RPMI7951 (cell line): Measurements from ENCODE around the gene PRKAR1B. TPM values are rescaled to one million over a fixed set of nuclear protein-coding genes. Genes with fewer than 3 reads are reported as not detected.

Experiments
- DNase-seq: peaks from one replicate; pipeline ENCODE4 v3.0.0-alpha.2; 2012; ENCODE audit warnings: low read depth
- total RNA-seq: library from RNA; depleted of rRNA; stranded (reverse); fragments of >200 nt; shearing (Covaris generic); gene quantifications from 2 replicates; pipeline ENCODE4 v1.2.3, GENCODE V29; 2014

The PRKAR1B gene
- total RNA-seq, 1 experiment from 2014 or later = 5.0 TPM

DNA sequence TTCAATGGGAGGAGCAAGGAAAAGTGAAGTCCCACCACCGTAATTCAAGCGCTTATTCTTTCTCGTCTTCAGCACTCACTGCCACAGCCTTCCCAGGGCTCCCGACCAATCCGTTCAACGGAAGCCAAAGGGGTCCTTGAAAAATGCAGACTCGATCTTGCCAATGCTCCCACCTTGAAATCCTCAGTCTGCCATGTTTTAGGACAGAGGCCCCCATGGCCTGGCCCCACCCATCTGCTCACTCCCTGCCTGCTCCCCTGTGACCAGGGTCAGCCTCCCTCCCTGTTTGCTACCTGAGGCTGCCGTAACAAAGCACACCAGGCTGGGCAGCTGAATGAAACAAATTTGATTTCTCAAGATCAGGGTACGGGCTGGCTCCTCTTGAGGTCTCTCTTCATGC, 3.5 kb downstream of the PRKAR1B start:
- no peak for DNase-seq

DNA sequence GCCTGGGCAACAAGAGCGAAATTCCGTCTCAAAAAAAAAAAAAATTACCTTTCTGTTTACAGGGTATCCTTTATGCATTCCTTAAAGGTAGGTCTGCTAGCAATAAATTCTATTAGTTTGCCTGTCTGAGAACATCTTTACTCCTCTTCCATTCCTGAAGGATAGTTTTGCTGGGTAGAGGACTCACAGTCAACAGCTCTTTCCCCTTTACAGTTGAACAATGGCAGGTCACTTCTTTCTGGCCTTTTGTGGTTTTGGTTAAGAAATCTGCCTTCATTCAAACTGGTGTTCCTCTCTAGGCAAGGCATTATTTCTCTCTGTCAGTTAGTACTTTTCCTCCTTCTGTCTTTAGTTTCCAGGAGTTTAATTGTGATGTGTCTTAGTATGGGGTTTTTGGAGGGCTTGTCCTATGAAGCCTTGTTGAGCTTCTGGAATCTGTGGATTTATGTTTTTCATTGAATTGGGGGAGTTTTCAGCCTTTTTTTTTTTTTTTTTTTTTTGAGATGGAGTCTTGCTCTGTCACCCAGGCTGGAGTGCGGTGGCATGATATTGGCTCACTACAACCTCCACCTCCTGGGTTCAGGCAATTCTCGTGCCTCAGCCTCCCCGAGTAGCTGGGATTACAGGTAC, 5.3 kb downstream of the PRKAR1B start:
- DNase-seq = peak; percentile 39

DNA sequence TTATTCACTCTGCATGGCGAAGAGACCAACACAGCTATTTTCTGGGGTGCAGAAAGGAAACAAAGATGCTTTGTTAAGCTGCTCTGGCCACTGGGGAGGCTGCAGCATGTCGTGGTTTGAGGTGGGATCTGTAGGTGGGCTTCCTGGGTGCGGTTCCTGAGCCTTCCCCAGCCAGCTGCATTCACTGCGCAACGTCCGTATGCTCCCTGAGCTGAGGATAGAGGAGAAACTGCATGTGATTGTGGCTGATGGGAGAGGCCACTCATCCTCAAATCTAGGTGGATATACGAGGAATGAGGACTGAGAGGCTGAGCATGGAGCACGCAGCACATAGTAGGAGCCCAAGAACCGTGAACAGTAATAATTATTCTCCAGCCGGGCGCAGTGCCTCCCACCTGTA, 10.4 kb downstream of the PRKAR1B start:
- DNase-seq = no peak

DNA sequence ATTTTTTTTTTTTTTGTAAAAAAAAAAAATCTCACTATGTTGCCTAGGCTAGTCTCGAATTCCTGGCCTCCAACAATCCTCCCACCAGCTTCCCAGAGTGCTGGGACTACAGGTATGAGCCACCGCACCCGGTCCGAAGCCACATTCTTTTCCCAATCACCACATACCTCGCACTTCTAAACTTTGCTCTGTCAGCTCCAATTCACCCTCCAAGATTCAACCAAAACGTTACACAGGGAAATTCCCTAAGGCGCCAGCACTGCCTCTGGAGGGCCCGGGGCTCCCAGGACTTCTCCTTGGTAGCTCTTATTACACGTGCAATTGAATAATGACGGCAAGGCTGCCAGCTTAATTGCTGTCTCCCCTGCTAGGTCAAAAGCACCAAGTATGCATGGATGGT, 10.9 kb downstream of the PRKAR1B start:
- no peak for DNase-seq

DNA sequence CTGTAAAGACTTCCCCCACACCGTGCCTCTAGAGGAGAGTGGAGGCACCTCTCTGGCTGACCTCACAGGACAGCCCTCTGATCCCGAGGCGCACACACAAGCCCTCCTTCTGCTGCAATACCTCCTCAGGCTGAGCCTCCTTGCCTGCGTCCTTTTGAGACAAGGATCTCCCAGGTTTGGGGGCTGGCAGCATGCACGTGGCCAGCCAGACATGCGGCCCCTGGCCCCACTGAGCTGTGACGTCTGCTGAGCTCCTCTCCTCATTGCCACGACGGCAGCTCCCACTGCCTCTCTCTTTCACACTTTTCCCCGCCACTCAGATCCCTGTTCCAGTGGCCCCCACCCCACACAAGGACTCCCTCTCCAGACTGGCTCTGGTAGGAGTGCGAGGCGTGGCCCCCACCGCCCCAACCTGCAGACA, 12.8 kb downstream of the PRKAR1B start:
- no peak for DNase-seq

DNA sequence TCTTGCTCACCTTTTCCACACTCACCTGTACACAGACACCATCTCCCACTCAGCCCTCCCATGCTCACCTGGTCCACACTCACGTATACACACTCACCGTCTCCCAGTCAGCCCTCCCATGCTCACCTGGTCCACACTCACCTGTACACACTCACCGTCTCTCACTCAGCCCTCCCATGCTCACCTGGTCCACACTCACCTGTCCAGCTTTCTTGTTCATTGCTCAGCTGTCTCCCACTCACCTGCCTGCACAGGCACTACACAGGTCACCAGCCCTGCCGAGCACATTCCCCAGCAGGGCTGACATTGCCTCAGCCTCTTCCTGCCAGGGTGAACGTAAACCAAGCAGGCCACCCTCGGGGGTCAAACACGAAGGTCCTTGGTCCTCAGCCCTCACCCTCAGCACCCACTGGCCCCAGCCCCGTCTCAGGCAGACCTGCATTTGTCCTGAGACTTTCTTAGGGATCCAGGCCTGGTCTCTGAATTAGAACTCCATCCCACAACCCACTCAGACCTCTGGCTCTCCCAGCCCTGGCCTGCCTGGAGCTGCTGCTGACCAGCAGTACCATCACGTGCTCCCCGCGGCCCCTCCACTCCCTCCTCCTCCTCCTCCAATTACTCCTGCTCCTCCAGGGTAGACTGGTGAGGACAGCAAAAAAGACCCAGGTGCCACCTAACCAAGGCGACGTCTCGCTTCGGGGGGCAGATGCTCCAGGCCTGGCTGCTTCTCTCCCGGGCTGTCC, 13.4 kb downstream of the PRKAR1B start:
- DNase-seq = no peak

DNA sequence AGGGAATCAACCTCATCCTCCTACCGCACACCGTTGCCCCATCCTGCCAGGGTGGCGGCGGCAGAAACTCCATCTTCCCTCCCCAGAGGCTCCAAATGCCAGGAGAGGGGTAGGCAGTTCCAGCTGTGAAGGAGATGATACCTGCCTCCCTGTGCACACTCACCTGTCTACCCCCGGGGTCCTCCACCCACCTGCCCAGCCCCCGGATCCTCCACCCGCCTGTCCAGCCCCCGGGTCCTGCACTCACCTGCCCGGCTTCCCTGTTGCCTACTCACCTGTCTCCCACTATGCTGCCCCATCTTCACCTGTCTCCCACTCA, 14.0 kb downstream of the PRKAR1B start:
- DNase-seq = no peak

DNA sequence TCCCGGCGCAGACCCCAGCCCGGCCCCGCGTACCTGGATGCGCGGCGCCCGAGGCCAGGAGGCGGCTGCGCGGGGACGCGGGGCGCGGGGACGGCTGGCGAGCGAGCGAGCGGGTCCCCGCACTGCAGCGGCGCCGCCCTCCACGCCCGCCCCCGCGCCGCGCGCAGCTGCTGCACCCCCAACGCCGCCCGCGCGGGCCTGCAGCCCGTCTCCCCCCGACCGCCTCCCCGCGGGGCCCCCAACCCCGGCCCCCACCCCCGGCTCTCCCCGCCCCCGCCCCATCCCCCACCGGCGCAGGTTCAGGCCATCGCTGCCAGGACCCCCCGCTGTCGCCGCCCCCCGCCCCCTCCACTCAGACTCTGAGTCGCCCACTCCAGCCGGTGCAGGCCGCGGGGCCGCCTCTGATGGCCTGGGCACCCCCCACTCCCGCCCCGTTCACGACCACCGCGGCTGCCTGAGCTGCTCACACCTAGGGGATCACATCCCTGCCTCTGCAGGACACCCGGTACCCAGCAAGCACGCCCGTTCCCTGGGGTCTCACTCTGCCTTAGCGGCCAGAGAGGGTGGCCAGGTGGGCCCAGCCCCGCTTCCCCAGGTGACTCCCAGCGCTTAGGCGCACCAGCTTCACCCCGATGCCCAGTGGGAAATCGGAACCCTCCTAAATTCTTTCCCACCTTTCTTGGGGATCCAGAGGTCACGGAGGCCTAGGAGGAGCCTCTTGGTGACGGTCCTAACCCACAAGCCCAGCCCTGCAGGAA, 14.5 kb downstream of the PRKAR1B start:
- no peak for DNase-seq

DNA sequence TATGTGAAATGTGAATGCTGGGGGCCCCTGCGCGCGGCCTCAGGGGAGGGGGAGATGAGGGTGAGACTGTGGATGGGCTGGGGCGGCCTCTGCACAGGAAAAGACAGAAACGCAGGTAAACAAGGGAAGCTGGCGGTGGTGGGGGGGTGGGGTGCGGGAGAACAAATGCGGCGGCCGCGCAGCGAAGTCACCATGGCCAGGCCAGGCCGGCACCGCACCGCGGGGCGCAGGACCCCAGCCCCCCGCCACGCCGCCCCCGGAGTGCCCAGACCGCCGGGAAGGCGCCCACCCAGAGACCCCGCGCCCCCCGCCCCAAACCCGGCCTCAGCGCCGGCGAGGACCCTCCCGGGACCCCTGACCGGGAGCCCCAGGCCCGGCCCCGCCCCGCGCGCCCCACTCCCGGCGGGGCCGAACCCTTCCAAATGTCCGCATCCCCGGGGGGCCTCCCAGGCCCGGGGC, 15.1 kb downstream of the PRKAR1B start:
- DNase-seq = no peak

DNA sequence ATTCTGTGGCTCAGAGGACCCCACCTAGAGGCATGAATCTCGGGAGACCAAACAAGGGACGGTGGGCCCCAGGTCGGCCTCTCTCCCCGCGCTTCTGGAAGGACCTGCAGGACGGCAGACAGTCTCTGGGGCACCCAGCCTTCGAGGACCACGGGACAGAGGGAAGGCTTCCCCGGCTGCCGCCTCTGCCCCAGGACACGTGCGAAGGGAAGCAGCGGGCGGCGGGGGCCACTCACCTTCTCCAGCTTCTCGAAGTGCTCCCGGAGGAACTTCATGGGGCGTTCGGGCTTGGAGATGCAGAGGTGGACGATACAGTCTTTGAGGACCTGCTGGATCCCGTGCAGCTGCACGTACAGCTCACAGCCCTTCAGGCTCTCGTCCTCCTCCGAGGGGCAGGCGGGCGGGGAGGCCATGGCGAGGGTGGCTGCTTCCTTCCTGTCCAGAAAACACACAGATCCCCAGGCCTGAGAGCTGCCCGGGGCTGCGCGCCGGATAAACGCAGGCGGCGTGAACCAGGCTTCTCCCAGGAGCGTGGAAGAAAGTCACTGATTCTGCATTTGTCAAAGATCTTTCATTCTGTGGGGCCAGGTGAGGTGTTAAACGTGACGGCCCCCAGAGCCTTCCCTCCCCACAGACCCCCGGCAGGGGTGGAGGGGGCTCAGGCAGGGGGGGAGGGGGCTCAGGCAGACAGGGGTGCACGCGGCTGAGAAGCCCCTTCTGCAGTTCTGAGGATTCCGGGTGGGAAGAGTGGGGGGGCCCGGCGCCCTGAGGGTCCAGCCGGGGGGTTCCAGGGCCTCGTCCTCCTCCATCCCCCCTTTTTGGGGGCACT, 15.8 kb downstream of the PRKAR1B start:
- no peak for DNase-seq

DNA sequence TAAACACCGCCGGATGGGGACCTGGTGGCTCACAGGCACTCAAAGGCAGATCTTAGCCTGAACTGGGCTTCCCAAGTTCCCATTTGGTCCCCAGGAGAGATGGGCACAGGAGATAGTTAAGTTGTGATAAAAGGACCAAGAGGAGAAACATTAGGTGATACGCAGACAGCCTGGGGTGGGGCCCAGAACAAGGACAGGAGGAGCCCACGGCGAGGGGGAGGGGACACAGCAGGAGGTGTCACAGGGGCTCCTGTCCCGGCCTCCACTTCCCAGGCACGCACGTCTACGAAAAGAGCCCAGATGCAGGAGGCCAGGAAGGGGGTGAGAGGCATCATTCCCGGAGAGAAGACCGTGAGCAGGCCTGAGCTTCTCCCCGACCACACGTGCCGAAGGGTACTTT, 16.9 kb downstream of the PRKAR1B start:
- DNase-seq = no peak

DNA sequence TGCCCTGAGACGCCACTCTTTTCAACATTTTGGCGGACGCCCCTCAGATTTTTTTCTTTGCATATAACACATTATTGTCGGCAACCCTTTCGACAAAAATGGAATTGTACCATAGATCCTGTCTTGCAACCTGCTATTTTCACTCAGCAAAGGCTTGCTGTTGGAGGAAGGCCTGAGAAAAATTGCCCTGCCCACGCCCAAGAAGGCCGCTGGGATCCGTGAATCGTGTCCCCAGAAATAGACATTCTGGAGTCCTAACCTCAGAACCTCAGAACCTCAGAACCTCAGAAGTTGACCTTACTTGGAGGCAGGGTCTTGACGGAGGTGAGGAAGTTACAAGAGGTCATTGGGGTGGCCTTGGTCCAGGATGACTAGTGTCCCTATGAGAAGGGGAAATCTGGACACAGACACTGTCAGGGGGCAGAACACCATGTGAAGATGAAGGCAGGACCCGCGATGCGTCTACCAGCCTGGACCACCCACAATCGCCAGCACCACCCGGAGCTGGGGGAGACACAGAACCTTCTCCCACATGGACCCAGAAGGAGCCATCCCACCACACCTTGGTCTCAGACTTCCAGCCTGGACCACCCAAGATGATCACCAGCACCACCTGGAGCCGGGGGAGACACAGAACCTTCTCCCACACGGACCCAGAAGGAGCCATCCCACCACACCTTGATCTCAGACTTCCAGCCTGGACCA, 19.6 kb downstream of the PRKAR1B start:
- no peak for DNase-seq

DNA sequence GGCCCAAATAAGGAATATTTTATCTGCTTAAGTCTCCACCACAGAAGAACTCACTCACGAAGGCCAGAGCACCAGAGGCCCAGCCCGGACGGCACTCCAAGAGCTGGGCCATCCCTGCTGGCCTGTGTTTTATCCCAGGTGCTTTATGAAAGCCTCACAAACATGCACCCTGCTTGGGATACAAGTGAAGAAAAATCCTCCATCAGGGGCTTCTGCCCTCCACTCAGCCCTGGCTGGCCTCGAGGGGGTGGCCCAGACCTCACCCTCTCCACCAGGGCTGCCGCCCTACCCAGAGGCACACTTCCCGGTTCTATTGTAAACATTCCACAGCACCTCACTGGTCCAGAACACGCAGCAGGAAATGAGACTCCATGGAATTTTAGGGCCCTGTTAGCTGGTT, 20.4 kb downstream of the PRKAR1B start:
- no peak for DNase-seq

DNA sequence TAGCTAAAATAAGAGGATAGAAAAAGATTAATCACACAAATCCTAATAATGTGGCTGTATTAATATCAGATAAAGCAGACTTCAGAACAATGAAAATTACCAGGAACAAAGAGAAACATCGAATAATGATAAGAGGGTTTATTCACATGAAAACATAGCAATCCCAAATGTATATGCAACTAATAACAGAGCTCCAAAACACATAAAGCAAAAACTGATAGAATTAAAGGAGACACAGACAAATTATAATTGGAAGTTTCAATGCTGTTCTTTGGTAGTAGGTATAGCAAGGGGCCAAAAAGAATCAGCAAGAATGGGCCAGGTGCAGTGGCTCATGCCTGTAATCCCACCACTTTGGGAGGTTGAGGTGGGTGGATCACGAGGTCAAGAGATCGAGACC, 24.0 kb downstream of the PRKAR1B start:
- no peak for DNase-seq

DNA sequence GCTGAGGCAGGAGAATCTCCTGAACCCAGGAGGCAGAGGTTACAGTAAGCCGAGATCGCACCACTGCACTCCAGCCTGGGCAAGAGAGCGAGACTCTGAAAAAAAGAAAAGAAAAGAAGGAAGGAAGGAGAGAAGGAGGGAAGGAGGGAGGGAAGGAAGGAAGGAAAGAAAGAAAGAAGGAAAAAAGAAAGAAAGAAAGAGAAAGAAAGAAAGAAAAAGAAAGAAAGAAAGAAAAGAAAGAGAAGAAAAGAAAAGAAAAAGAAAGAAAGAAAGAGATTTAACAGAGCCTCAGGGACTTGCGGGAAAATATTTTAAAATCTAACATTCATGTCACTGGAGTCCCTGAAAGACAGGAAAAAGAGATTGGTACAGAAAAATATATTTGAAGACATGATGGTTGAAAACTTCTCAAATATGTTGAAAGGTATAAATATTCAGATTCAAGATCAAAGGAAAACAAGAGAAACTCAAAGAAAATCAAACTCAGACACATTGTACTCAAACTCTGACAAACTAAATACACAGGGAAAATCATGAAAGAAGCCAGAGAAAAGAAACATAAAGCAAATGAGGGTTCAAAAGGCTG, 25.9 kb downstream of the PRKAR1B start:
- no peak for DNase-seq

DNA sequence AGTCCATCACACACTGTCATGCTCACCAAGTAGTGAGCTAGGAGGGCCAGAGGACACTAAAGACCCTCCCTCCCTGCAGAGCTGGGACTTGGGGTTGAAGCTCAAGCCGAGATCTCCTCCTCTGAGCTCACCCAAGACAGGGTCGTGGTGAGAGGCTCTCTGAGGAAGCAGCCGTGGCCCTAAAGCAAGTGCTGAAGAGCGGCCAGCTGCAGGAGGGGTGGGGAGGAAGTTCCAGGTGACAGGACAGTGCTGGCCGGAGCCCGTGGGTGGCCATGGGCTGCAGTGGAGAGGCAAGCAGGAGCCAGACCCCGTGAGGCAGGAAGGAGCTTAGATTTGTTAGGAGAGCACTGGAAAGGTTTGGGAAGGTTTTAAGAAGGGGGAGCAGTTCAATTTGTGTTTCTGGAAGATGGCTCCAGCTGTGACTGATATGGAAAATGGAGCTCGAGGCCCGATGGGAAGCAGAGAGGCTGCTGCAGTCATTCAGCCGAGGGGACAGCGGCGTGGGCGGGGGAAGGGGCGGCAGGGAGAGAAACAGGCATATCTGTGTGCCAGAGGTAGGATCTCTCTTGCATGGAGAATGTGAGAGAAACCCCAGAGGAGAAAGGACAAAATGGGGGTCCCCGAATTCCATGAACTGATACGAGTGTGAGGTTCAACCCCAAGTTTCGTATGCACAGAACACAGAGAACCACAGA, 27.5 kb downstream of the PRKAR1B start:
- DNase-seq = no peak

DNA sequence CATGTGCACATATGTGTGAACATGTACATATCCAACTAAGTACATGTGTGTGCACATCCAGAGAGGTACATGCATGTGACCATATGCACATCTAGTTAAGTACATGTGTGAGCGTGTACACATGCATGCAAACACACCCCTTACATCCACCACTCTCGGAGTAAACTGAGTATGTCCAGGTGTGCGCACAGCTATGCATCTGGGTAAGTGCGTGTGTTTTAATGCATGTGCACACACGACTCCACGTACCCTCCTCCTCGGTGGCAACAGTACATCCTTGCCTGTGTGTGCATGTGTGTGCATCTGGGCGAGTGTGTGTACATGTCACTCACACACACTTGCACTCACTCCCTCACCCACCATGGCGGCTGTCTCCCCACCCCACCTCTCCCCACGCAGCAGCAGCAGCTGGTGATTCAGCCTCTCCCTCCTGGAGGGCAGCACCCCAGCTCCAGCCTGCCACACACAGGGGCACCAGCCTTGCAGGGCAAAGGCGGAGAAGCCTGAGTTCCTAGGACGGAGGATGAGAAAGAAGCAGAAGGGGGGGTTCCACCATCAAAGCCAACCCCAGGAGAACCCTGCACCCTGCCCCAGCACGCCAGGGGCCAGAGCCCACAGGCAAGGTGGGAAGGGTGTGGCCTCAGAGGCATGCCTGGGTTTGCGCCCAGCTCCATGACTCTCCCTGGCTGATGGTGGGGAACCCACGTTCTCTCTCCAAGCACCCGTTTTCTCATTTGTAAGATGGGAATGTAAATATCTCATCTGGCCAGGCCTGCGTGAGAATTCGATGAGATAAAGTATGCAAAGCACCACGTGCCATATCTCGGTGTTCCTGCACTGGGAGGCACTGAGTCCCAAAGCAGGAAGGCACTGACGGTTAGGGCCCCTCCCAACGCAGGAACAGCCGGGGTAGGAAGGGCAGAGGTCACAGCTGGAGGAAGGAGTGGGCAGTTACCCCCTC, 28.3 kb downstream of the PRKAR1B start:
- no peak for DNase-seq

DNA sequence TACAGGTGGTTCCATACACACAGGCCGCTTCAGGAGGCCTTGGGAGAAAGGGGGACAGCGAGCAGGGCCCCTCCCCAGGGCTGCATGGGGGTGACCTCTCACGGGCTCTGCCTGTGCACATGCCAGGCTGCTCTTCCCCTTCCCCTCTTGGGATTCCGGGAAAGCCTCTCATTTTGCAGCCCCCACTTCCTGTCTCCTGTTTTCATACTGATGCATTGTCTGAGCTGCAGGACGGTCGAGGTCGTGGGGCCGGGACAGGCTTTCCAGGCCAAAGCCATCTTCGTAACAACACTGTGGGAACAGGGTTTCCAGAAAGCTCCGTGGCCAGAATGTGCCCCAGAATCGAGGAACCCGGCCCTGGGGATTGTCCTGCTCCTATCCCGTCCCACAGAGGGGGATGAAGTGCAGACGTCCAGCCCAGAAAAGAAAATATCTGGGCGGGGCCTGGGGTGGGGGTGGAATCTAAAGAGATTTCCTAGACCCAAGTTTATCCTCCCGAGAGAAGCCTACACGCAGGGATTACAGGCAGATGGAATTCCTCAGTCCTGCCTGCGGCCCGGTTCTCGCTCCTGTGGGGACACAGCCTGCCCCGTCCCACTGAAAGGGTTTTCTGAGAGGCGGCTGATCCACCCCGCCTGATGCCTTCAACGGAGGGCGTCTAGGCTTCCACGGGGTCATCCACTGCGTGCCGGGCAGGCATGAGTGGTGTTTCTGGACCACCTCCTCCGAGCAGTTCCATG, 30.1 kb downstream of the PRKAR1B start:
- DNase-seq = no peak

DNA sequence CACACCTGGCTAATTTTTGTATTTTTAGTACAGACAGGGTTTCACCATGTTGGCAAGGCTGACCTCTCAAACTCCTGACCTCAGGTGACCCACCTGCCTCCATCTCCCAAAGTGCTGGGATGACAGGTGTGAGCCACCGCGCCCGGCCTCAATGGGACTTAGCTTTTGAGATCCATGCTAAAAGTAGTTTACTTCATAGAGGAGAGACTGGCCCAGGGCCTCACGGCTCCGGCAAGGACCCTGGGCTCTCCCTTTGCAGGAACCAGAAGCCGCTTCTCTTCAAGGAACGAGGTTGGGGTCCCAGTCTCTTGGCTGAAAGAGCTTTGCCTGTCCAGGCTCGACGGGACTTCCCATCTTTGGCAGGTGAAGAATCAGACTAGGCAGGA, 30.7 kb downstream of the PRKAR1B start:
- DNase-seq = no peak
